ENCODE results near the gene RALGDS. TPM values are rescaled to one million over a fixed set of nuclear protein-coding genes. Genes with fewer than 3 reads are reported as not detected.

RALGDS gene
- total RNA-seq, 1 experiment from 2014 or later, result 22.4 TPM

DNA sequence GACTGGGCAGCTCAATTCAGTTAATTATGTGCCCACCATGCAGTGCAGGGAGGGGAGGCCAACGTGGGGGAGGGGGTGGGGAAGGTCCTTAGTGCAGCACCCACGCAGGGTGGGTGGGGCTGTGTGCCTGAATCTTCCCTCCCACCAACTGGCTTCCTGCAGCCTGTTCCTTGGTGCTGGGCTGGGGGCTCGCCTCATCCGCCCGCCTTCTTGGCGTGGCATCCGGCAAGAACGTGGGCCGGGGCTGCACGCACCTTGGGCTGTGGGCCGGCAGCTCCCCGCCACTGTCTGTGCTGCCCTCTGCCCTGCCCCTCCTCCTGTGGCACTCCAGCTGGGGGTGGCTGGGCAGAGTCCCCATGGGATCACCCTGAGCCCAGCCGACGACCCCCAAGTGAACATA lies 19.6 kb upstream of the RALGDS start:
- DNase-seq (ENCODE audit: low read depth, low spot score), result no peak
- in situ Hi-C loops (cut with HindIII; ENCODE audit: low pct_unique_long_range_greater_than_20kb, low sequenced_read_pairs), result no loop called here

- no peak for DNase-seq (ENCODE audit: low read depth, low spot score)
- in situ Hi-C loops (cut with HindIII; ENCODE audit: low pct_unique_long_range_greater_than_20kb, low sequenced_read_pairs), result no loop called here
These were observed 19.1 kb upstream of the RALGDS start for GRCh38 chr9:133140174-133140505.

DNA sequence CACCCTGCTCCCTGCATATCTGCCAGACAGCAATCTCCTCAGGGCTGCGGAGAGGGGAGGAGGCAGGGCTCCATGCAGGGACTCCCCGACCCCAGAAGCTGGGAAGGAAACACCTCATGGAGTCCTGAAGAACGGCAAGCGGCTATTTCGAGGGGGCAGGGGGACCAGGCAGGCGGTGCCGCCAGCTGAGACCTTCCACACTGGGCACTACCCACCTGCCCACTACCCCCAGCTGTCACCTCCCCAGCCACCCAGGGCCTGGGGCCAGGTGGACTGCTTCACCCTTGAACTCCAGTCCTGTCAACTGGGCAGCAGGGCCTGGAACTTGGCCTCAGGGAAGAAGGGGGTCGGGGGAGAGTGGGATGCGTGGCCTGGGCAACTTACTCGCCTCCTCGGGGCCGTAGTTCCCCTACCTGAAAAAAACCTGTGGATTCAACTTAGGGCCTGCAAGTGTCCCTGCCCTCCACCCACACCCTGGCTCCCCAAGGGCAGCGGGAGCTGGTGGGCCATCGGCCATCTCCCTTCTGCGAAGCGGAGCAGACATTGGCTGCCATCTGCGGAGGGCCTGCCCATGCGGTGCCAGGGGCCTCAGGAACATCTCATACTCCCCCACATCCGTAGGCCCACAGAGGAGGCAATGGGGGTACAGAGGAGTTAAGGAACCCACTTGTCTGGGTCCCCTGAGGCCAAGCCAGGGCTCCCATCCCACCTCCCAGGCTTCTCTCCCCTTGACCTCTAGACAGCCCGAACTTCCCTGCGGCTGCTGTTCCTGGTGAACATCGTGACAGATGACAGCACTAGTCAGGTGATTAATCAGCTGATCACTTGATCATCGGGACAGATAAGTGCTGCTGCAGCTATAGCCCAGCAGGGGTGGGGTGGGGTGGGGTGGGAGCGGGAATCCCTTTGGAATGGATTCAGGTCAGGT lies 18.5 kb upstream of the RALGDS start:
- peak; percentile 40 for DNase-seq (ENCODE audit: low read depth, low spot score)
- in situ Hi-C loops (cut with HindIII; ENCODE audit: low pct_unique_long_range_greater_than_20kb, low sequenced_read_pairs), result no loop called here

- no peak for DNase-seq (ENCODE audit: low read depth, low spot score)
- in situ Hi-C loops (cut with HindIII; ENCODE audit: low pct_unique_long_range_greater_than_20kb, low sequenced_read_pairs), result no loop called here
These were observed 16.6 kb upstream of the RALGDS start for GRCh38 chr9:133137451-133138231.

GRCh38 chr9:133135146-133135745 lies 14.2 kb upstream of the RALGDS start:
- no peak for DNase-seq (ENCODE audit: low read depth, low spot score)

DNA sequence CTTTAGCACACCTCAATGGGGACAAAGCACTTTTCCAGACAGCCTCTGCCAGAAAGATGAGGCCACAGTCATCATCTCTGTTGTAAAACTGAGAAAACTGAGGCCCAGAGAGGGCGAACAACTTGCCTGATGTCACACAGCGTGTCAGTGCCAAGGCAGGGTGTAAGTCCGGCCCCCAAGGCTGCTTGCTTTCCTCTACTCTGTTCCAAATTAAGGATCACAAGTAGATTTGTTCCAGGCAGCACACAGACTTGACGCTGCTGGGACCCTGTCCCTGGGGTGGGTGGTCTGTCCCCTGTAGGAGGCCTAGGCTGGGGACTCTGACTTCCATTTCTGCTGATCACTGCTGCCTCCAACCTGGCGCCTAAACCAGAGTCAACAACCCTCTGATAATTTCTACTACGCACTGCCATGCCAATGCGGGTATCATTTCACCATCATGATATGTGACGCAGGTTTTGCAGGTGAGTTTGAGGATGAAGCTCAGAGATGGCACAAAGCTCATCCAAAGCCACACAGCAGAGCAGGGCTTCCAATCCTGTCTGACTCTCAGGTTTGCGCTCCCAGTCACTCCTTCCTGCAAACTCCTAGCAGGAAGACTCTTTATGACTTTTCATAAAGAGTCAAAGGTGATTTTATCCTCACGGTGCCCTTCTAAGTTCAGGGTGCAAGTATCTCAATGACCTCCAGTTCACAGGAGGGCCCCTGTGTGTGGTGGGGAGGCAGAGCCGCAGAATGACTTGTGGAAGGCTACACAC lies 13.5 kb upstream of the RALGDS start:
- in situ Hi-C loops (cut with HindIII; ENCODE audit: low pct_unique_long_range_greater_than_20kb, low sequenced_read_pairs), result no loop called here
- no peak for DNase-seq (ENCODE audit: low read depth, low spot score)

More at GRCh38 chr9:133135146-133135745, 14.2 kb upstream of the RALGDS start:
- in situ Hi-C loops (cut with HindIII; ENCODE audit: low pct_unique_long_range_greater_than_20kb, low sequenced_read_pairs), result no loop called here

- in situ Hi-C loops (cut with HindIII; ENCODE audit: low pct_unique_long_range_greater_than_20kb, low sequenced_read_pairs), result no loop called here
- DNase-seq (ENCODE audit: low read depth, low spot score), result peak; percentile 66
These were observed 12.8 kb upstream of the RALGDS start for GRCh38 chr9:133133681-133134387.

DNA sequence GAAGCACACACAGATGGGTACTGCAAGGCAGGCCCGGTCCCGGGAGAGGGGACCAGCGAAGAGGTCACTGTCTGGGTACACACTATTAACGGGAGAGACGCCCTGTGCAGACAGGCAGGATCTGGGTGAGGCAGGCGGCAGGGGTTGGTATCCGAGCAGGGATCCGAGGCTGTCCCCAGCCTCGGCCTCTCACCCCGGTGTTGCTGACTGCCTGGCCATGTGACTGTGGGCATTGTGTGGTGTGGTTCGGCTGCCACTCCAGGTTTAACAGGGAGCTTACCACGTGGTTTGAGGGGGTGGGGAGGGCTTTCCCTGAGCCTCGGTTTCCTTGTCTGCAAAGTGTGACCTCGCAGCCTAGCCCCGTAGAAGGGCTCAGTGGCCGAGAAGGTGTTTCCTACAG lies 11.1 kb upstream of the RALGDS start:
- in situ Hi-C loops (cut with HindIII; ENCODE audit: low pct_unique_long_range_greater_than_20kb, low sequenced_read_pairs), result no loop called here

GRCh38 chr9:133131506-133131905 lies 10.5 kb upstream of the RALGDS start:
- in situ Hi-C loops (cut with HindIII; ENCODE audit: low pct_unique_long_range_greater_than_20kb, low sequenced_read_pairs), result no loop called here
- DNase-seq (ENCODE audit: low read depth, low spot score), result peak; percentile 53

More for the DNA sequence above, 11.1 kb upstream of the RALGDS start:
- no peak for DNase-seq (ENCODE audit: low read depth, low spot score)

- in situ Hi-C loops (cut with HindIII; ENCODE audit: low pct_unique_long_range_greater_than_20kb, low sequenced_read_pairs), result no loop called here
- no peak for DNase-seq (ENCODE audit: low read depth, low spot score)
These were observed 9.7 kb upstream of the RALGDS start for GRCh38 chr9:133130685-133131244.

DNA sequence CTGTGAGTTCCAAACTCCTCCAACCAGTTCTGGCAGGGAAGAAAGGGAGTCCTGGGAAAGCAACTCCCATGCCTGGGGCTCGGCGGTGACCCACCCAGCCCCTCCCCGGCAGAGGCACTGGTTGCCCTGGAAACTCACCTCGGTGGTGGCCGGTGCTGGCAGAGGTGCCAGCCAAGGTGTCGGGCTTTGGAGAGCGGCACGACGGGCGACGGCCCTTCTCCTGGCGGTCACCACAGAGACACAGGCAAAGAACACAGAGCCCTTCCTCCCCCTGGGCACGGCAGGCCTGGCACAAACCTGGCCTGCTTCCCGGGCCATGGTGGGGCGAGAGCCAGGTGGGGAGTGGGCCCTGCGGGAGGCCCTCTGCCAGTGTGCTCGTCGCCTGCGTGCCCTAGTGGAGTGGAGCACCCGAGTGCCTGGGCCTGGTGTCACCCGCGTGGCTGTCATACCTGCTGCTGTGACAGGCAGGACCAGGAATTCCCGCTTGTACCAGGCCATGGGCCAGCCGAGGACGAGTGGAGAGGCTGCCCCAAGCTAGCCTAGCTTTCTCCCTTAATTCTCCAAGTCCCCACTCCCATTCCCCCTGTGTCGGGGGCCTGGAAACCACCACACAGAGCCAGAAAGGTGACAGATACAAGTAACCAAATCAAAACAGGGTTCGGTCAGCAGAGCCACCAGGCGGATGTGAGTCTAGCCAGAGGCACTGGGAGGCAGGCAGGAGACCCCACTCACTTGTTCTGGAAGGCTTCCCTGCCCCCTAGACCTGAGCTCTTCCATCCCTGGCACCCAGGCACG lies 8.2 kb upstream of the RALGDS start:
- in situ Hi-C loops (cut with HindIII; ENCODE audit: low pct_unique_long_range_greater_than_20kb, low sequenced_read_pairs), result no loop called here
- DNase-seq (ENCODE audit: low read depth, low spot score), result no peak

GRCh38 chr9:133128152-133128551 lies 7.1 kb upstream of the RALGDS start:
- DNase-seq (ENCODE audit: low read depth, low spot score), result no peak
- in situ Hi-C loops (cut with HindIII; ENCODE audit: low pct_unique_long_range_greater_than_20kb, low sequenced_read_pairs), result no loop called here

DNA sequence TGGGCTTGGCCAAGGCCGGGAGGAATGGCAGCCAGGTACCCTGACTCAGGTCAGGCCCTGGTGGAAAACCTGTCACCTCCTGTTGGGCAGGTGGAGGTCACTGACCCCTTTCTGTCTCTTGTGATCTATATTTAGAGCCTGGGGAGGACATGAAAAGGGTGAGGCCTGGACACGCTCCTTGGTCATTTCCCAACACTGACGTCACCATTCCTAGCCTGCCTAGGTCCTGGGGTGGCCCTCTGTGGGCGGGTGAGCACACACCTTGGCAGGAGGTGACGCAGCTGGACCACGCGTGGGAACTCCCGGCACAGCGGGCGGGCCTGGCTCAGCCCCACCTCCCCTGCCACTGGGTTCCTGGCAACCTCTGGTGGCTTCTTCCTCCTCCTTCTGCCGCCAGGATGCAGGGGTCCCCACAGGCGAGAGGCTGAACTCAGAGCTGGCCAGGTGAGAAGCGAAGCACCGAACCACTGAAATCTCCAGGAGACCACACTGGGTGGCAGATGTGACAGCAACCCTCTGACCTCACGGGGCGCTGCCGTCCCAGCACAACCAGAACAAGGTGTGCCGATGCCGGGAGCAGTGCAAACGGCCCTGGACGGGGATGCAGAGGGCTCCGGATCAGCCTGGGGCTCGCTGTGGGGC lies 6.4 kb upstream of the RALGDS start:
- no peak for DNase-seq (ENCODE audit: low read depth, low spot score)
- in situ Hi-C loops (cut with HindIII; ENCODE audit: low pct_unique_long_range_greater_than_20kb, low sequenced_read_pairs), result no loop called here

DNA sequence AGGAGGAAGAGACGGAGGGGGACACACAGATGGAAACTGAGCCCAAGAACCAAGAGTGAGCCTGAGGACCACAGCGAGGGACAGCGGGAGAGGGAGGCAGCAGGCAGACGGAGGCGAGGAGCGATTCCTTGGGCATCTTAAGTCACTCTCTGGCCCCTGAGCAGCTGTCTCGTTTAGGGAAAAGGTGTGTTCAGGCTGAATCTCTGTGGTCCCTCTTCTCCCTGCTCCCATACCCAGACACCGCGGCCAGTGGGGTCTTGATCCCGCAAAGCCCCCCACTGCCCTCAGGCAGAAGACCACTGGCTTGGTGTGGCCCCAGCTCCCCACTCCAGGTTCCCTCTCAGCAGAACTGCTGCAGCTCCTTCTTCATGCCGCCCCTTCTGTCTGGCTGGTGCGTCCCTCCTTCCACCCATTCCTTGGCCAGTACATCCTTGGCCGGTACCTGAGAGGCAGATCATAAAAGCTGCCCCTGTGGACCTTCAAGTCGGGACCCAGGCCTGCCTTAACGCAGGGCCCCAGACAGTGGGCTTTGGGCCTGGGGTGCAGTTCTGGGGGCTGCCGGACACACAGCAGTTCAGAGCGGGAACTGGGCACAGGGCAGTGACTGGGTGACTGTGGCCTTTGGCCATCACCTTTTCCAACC lies 5.8 kb upstream of the RALGDS start:
- no peak for DNase-seq (ENCODE audit: low read depth, low spot score)
- in situ Hi-C loops (cut with HindIII; ENCODE audit: low pct_unique_long_range_greater_than_20kb, low sequenced_read_pairs), result no loop called here

DNA sequence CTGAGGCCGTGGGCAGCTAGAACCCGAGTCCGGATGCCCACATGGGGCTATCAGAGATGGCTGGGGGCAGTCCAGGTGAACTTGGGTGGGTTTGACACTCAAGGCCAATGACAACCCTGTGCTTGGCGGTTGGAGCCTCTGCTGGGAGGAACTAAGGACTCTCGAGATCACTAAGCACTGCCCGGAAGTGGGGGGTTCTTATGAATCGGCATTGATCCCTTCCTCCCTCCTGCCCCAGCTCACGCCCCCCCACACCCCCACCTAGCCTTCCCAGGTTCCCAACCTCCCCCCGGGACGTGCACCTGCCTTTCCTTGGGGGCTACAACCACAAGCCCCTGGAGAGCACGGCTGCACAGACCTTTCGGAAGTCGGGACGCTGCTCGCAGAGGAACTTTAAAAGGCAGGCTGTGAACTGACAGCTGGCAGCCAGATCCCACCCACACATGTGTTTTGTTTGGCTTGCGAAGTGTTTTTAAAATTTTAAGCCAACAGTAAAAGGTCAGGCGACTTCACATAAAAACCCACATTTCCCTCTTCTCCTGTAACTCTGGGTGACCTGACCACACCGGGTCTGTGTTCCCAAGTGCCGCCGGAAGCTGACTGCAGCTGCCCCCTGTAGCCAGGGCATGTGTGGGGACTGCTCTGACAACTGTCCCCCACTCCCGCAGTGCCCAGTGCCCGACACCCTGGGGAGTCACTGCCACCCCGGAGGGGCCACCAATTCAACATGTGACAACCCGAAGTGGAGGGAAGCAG lies 5.1 kb upstream of the RALGDS start:
- no peak for DNase-seq (ENCODE audit: low read depth, low spot score)
- in situ Hi-C loops (cut with HindIII; ENCODE audit: low pct_unique_long_range_greater_than_20kb, low sequenced_read_pairs), result no loop called here

Data from SK-MEL-5 (cell line).